COLO668 (cell line): ENCODE measurements around the gene CAPRIN1.
A peak's percentile ranks its signal among the peaks of the same experiment; 100 is the strongest.
"Not testable (repeated sequence)": the region's sequence is repeated elsewhere in the genome, so short reads cannot be mapped to it uniquely, and the experiment has no call there.

Experiments used
- DNase-seq: peaks from one replicate; lab custom pipeline; 2025; ENCODE audit not compliant: unreplicated experiment; lab: John Stamatoyannopoulos, UW

The CAPRIN1 gene

DNA sequence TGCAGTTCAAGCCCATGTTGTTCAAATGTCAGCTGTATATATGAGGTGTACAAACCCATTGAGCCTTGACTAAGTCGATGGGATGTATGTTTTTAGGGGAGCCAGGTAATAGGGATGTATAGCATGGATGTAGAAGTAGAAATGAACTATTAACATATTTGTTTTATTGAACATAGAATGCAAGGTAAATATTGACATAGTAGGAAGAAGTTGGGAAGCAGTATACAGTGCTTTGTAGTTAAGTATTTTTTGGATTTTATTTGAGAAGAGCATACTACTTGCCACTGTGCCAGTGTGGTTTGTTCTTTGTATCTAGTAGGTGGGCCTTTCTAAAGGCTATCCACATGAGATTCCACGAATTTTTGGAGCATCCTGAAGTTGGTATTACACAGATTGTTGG, 33.1 kb downstream of the CAPRIN1 start:
- no peak for DNase-seq

DNA sequence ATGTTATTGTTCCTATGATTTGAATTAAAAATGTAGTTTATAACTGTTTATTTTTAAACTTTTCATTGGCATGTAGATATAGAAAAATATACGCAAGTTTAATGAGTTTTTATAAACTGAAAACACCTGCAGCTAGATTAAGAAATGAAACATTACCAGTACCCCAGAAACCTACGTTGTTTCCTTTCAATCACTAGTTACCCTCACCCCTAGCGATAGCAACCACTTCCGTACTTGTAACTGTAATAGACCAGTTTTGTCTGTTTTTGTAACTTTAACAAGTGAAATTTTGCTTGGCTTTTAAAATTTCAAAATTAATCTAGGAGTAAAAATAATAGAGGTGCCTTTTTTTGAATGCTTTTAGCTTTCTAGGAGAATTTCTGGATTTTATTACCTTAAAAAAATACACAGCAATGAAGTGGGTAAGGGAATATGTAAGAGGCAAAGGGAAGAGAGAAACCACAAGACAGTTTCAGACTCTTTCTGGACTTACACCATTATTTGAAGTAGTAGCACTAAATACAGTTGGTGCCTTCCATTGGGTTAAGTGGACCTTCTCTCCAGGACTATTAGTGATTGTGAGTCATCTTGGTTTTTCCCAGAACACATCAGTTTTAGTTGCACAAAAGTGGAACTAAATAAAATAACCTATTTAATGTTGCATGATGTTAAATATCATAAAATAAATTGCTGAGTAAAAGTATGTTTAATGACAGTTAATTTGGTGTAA, 35.2 kb downstream of the CAPRIN1 start:
- DNase-seq, result no peak

DNA sequence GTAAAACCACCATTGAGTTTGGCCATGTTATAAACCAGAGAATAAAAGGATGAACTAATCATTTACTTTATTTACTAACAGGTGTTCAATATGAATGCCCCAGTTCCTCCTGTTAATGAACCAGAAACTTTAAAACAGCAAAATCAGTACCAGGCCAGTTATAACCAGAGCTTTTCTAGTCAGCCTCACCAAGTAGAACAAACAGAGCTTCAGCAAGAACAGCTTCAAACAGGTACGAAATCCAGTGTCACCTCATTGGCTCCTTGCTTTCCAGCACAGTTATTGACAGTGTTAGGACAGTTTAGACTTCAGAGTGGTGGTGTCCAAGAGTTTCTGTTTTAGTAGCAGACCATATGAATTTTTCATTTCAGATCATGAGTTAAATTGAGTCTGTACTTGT, 40.3 kb downstream of the CAPRIN1 start:
- DNase-seq, result no peak

DNA sequence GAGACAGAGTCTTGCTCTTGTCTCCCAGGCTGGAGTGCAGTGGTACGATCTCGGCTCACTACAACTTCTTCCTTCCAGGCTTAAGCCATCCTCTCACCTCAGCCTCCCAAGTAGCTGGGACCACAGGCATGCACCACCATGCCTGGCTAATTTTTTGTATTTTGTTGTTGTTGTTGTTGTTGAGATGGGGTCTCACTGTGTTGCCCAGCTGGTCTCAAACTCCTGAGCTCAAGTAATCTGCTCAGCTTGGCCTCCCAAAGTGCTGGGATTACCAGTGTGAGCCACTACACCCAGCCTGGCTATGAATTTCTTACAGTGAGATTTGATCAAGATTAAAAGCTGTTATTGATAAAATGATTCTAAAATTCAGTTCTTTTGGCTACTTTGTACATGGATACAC, 43.4 kb downstream of the CAPRIN1 start:
- DNase-seq, result not testable (repeated sequence)

DNA sequence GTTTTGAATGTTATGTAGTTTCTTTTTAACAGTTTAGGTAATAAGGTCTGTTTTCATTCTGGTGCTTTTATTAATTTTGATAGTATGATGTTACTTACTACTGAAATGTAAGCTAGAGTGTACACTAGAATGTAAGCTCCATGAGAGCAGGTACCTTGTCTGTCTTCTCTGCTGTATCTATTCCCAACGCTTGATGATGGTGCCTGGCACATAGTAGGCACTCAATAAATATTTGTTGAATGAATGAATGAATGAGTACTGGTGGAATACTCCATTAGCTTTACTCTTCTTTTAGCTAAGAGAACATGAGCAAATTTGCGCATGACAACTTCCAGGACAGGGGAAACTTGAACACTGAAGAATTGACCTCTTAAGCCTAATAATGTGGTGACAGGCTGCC, 47.3 kb downstream of the CAPRIN1 start:
- DNase-seq, result no peak

DNA sequence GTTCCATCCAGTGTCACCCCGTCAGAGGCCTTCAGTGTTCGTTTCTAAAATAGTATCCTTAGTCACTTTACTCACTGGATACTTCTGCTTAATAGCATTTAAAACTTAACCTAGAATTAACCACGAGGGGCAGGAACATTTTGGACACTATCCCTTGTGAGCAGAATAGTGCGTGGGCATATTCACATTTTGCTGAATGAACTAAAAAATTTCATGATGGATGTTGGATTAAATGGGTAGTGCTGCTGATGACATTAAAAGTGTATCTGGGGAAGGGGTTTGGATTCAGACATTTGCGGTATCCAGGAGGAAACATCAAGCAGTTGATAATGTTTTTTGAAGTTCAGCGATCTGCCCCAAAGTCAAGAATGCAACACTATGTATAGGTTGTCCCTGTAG, 53.1 kb downstream of the CAPRIN1 start:
- no peak for DNase-seq

DNA sequence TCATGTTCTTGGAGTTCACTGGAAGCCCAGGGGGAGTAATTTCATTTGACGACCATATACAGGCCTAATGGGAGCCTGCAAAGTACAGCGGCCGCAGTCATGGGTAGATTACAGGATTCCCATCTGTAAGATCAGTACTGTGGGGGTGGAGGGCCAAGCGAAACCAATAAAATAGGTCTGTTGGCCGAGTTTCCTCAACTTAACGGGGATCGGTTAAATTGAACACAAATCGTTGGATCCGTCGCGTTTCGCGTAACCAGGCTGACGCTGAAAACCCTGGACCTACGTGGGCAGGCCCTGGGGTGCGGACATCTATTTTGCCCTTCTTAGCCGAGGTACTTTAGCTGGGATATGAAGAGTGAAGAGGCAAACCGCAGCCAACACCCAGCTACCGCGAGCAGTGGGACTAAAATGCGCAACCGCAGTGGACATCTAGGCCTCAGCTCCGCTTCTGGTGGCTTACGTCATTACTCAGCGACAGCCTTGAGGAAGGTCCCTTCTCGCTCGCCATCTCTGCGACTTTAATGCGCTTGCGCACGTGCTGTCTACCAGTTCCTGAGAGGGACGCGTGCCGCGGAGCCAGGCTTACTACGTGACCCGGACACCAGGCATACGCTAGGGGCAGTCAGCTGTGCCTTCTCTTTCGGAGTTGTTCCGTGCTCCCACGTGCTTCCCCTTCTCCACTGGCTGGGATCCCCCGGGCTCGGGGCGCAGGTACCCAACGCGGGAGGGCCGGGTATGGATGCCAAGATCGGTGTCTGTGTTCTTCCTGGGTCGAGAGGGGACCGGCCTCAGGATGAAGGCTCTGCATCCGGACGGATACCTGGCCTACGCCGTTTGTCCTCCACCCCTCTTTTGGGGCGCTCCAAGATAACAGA, 53.8 kb downstream of the CAPRIN1 start, which contains the start of gene NAT10:
Gene NAT10, plus strand, starts transcription at position 551 of the 878 bp plus-strand sequence. CDS start 2,597 bp downstream, outside the sequence.
- DNase-seq, result peak; percentile 97

DNA sequence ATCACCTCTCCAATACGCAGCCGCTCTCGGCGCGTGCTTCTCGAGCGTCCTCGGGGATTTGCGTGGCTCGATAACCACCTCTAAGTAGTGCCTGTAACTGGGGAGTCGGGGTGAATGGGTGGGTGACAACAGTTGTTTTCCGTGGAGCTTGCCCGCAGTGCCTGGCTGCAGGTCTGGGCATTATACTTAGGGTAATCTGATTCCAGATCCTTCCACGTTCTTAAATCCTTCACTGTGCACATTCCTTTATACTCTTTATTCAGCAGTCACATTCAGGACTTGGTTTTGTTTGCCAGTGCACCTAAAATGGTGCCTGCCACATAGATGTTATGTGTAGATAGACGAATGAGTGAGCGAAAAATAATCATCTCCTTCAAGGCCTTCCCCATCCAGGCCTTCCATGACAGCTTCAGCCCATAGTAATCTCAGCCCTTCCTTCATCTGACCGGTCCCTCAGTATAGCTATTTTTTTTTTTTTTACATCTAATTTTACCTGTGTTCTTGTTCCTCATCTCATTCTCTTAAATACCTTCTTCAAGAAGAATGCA, 54.5 kb downstream of the CAPRIN1 start:
- no peak for DNase-seq

DNA sequence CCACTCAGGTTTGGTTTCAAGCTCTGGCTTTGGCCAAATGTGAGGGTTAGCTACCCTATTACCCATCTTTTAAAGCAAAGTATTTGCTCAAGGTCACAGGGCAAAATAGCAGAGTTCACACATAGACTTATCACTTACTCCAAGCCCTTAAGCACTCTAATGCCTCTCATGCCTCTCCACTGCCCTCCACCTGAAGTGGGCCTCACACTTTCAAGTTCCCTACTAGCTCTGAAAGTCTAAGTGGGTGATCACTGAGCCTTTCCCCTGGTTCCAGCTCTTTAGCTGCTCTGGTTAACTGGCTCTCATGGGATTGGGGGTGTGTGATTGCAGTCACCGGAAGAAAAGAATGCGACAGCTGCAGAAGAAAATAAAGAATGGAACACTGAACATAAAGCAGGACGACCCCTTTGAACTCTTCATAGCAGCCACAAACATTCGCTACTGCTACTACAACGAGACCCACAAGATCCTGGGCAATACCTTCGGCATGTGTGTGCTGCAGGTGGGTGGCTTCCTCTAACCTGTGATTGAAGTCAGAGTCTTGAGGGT, 60.3 kb downstream of the CAPRIN1 start:
- DNase-seq, result no peak

DNA sequence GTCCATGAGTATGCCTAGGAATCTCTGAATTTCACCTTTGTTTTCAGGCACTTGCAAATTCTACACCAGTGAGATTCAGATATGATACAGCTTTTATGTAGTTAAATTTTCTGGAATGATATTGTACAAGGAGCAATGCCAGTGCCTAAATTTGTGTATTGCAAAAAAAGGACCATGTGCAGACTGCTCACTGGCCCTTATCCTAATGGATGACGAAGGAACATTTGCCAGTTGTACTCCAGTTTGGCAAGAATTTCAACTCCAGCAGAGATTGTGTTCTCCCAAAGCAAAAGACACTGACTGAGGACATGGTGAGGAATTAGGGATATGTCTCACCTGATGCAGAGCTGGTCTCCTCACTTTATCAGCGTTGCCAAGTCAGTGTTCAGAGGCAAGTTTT, 62.5 kb downstream of the CAPRIN1 start:
- no peak for DNase-seq

DNA sequence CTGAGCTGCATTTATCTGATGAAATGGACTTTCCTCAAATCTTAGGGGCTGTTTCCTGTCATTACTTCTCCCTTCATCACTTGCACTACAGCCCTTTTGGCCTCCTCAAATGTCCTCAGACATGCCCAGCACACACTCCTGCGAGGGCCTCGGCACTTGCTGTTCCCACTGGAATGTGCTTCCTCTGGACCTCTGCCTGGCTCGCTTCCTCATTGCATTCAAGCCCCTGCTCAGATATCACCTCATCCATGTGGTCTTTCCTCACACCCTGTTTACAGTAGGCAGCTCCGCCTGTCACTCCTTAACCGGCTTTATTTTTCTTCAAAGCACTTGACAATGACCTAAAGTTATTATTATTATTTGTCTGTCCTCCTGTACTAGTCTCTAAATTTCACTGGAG, 62.9 kb downstream of the CAPRIN1 start:
- no peak for DNase-seq

DNA sequence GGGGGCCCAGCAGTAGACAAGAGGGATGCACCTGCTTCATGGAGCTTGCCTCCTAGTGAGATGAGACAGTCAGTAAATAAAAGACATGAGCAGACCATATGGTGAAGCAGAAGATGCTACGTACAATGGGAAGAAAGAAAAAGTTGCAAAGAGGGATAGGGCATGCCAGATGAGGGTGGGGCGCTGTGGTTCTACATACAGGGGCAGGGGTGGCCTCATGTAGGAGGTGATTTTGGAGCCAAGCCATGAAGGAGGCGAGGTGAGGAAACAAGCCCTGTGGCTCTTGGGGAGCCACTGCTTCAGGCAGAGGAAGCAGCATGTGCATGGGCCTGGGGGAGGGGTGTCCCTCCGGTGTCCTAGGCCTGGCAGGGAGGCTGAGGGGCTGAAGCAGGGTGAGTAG, 69.1 kb downstream of the CAPRIN1 start:
- no peak for DNase-seq

DNA sequence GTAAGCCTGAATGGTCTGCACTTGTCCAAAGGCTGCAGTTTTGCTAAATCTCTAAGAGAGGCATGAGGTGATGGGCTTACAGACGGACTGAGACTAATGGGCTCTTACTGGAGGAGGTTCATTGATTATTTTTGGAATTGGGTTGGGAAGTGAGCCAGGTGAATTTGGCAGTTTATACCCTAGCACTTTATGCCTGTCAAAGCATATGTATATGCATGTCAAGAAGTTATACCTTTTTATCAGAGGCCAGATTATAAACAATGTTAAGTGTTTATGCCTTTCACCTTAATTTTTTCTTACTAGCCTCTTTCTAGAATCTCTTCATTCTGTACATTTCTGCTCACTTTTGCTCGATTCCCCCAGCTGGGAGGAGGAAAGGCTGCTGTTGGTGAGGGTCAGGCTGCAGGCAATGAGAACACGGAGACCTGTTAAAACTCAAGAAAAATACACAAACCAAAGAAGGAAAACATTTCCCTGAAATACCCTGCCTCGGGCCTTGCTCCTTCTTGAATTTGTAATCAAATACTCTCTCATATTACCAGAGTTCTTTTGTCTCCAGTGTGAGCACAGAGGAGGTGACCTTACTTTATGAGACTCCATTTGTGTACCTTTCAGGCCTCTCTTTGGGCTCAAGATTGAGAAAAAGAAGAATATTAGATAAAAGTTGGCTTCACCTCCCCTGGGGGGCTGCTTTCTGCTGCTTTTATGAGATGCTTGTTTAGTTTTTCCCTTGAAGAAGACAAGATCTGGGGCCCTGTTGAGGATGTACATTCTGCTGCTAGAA, 73.5 kb downstream of the CAPRIN1 start:
- no peak for DNase-seq

DNA sequence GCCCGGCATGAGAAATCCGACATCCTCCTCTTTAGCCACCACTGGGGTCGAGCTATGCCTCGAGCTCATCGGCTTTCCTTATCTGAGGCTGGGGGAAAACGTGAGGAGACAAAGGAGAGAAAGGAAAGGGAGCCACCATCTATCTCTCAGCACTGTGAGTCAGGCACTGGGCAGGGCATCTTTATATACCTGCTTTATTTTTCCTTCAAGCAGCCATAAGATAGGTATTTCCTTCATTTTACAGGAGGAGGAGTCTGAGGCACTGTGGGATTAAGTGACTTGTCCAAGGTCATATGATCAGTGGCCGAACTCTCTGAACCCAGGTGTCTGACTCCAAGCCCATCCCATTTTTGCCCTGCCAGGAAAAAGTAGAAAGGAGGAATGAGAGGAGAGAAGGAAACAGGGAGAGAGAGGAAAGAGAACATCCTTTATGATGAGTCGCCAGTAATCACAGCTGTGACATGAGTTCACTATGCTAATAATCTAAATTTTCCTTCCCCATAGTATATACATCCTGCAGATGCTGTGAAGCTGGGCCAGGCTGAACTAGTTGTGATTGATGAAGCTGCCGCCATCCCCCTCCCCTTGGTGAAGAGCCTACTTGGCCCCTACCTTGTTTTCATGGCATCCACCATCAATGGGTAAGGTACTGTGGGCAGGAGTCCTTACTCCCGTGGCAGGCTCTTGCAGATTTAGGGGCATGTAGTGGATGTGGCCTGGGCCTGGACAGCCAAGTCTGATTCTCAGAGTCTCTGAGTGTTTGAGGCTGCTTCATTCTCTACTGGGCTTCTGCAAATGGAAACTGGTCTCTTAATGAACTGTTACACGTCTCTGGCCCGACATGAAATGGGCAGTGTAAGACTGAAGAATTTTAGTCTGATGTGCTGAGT, 75.7 kb downstream of the CAPRIN1 start:
- DNase-seq, result no peak

DNA sequence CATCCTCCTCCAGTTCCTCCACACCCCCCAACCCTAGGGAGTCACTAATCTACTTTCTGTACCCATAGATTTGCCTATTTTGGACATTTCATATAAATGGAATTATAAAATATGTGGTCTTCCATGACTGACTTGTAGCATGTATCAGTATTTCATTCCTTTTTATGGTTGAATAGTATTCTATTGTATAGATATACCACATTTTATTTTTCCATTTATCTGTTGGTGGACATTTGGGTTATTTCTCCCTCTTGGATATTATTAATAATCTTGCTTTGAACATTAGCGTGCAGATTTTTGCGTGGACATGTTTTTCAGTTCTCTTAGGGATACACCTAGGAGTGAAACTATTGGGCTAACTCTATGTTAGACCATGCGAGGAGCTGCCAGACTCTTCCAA, 77.3 kb downstream of the CAPRIN1 start:
- DNase-seq, result no peak

DNA sequence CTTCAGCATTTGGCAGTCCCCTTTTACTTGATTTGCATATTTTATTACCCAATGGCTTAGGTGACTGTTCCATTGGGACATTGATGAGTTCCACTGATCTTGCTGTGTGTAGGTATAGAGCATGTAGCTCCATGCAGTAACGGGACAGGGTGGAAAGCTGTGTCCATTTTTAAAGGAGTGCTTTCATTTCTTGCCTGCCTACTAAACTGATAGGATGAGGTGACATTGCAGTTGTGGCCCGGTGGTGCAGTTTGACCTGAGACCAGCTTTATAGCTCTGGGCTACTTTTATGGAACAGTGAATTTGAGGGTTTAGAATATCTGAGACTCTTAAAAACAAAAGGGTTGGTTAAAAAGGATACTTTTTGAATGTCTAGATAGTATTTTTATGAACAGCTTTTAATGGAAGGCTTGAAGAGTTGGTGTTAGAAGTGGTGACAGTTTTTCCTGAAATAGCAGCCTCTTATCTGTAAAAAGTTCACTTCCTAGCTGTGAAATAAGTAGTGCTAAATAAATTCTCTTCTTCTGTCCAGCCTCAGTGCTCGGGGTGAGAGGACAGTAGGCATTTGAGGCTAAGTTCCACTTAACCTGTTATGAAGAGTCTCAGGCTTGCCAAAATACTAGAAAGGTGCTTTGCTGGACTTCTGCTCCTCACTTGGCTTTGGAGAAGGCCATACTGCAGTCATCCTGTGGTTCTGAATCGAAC, 80.9 kb downstream of the CAPRIN1 start:
- DNase-seq, result no peak

DNA sequence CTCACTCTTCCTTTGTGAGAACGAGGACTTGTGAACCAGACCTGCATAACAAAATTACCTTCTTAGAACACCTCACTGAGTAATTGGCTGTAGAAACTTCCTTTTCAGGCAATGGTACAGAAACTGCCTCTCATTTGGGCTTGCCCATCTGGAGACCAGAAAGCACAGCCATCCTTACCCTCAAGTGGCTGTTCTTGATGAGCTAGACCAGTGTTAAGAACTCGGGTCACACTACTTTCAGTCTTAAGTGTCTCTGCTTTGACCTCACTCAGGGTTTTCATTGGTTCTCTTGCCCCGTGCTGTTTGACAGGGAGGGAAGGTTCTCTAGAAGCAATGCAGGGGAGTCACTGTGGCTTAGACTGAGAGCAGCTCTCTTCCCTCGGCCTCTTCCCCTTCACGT, 83.2 kb downstream of the CAPRIN1 start:
- no peak for DNase-seq

DNA sequence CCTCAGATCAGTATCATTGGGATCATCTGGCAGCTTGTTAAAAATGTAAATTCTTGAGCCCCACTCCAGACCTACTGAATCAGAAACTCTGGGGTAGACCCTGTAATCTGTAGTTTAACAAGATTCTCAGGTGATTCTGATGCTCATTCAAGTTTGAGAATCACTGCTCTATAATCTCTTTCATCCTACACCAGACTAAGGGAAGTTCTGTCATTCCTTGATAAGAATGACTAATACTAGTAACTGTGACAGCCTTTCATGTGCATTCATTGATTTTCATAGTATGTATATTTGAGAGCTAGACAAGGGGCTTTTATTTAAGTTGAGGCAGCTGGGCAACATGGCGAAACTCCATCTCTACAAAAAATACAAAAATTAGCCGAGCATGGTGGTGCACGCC, 83.9 kb downstream of the CAPRIN1 start:
- DNase-seq, result no peak

DNA sequence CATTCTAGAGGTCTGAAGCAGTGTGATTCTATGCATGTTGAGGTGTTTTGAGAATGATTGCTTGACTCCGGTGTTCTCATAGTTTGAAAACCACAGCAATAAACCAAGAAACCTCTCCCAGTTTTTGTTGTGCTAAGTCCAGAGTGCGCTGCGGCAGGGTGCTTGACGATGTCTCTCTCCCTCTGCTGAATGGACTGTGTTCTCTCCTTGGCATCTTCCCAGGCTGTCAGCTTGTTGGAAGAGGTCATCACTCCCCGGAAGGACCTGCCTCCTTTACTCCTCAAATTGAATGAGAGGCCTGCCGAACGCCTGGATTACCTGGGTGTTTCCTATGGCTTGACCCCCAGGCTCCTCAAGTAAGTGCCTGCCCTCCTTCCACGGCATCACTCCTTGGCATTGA, 84.9 kb downstream of the CAPRIN1 start:
- no peak for DNase-seq
